Colonic mucosa (tissue), 4 donors: ENCODE measurements around the gene CASP1. TPM values are rescaled to one million over a fixed set of nuclear protein-coding genes. Genes with fewer than 3 reads are reported as not detected.
"Not testable (repeated sequence)": the region's sequence is repeated elsewhere in the genome, so short reads cannot be mapped to it uniquely, and the experiment has no call there.

Experiments
- DNase-seq: peaks from one replicate; pipeline ENCODE4 v3.0.0-alpha.2; 2020
- H3K27ac ChIP-seq: fragments of 200-600 bp; one replicate; pipeline ENCODE4 v1.8.0; 2021
- H3K27me3 ChIP-seq: fragments of 200-600 bp; one replicate; pipeline ENCODE4 v1.8.0; 2021
- H3K36me3 ChIP-seq: fragments of 200-600 bp; one replicate; pipeline ENCODE4 v1.8.0; 2021
- H3K4me1 ChIP-seq: fragments of 200-600 bp; one replicate; pipeline ENCODE4 v1.8.0; 2021; ENCODE audit warnings: mild to moderate bottlenecking
- H3K4me3 ChIP-seq: fragments of 200-600 bp; one replicate; pipeline ENCODE4 v1.8.0; 2021
- H3K9ac ChIP-seq, 2 donors: one replicate each; pipeline ENCODE4 v1.7.0; 2013; ENCODE audit warnings: control low read depth in 2 of 2, low read depth in 2 of 2, low read length in 2 of 2
- H3K9me3 ChIP-seq: fragments of 200-600 bp; one replicate; pipeline ENCODE4 v1.8.0; 2021
- intact Hi-C: fragments of 100-400 bp; cut with DNase I; formaldehyde crosslinking; loops from one replicate; pipeline ENCODE4 v1.14.1; 2022
- total RNA-seq, 2 donors: library from RNA; stranded (reverse); fragmentation: NEBNext Ultra II Directional in 1 of 2; extraction: Animal tissue kit (Norgen Biotek cat#: 25700) in 1 of 2; gene quantifications; one replicate each; pipeline ENCODE4 v1.2.1, GENCODE V29; 2021
- TF ChIP-seq, protein P1 (sequence below): fragments of 200-600 bp; IDR thresholded peaks from one replicate; pipeline ENCODE4 v1.8.0; 2022; ENCODE audit warnings: antibody characterized with exemption, mild to moderate bottlenecking
- donor health status: healthy.
- donor health status: DM: no; HTN: no; CAD: no.
- donor health status: DM: no; HTN: no; CAD: no.

CASP1 gene
- total RNA-seq, 2 donors from 2014 or later: 68.7 to 73.7 TPM

- no peak overlapping the region for H3K9ac ChIP-seq
- H3K27ac ChIP-seq: no peak overlapping the region
- intact Hi-C loops: no loop called here
- H3K36me3 ChIP-seq: no peaks in the 10 kb centered on the region
- no peaks in the 10 kb centered on the region for H3K9me3 ChIP-seq
- DNase-seq: no peak
- no peaks in the 10 kb centered on the region for H3K4me1 ChIP-seq
- H3K27me3 ChIP-seq: no peaks in the 10 kb centered on the region
- TF ChIP-seq, protein P1, sequence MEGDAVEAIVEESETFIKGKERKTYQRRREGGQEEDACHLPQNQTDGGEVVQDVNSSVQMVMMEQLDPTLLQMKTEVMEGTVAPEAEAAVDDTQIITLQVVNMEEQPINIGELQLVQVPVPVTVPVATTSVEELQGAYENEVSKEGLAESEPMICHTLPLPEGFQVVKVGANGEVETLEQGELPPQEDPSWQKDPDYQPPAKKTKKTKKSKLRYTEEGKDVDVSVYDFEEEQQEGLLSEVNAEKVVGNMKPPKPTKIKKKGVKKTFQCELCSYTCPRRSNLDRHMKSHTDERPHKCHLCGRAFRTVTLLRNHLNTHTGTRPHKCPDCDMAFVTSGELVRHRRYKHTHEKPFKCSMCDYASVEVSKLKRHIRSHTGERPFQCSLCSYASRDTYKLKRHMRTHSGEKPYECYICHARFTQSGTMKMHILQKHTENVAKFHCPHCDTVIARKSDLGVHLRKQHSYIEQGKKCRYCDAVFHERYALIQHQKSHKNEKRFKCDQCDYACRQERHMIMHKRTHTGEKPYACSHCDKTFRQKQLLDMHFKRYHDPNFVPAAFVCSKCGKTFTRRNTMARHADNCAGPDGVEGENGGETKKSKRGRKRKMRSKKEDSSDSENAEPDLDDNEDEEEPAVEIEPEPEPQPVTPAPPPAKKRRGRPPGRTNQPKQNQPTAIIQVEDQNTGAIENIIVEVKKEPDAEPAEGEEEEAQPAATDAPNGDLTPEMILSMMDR: no peak
- no peak overlapping the region for H3K4me3 ChIP-seq
These were observed 38.7 kb upstream of the CASP1 start for GRCh38 chr11:105073456-105074165.

GRCh38 chr11:105072080-105072479 is 37.1 kb upstream of the CASP1 start:
- intact Hi-C loops, H3K9me3 ChIP-seq, H3K4me3 ChIP-seq, H3K27me3 ChIP-seq, H3K9ac ChIP-seq, H3K36me3 ChIP-seq, H3K27ac ChIP-seq, H3K4me1 ChIP-seq, DNase-seq: not testable (repeated sequence)

DNA sequence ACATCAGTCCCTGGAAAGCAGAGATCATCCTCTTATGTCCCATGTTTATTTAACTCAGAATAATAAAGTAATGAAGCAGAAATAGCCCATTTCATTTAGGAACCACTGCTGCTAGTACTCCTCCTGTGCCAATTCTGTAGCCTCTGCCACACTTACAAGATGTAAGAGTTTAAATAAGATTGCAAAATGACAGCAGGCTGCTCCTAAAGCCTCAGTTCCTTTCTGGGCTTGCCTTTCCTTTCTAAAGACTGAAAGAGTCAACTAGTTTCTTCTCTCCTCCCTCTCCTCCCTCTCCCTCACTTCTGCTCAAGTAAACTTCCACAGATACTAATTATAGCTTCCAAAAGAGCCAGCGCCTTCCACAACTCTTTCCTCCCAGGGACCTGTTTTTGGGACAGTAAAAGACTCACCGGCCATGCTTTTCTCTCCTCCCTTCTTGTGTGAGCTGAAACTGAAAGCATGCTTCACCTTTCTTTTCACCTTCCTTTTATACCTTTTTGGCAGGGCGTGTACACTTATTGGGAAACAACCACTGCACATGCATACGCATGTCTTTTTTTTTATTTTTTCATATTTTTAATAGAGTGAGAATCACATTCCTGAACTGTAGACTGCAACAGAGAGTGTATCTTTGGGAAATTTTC is 36.3 kb upstream of the CASP1 start:
- Histone ChIP-seq H3K27ac (no peak overlapping the region), H3K9me3 (no peaks in the 10 kb centered on the region), H3K4me3 (no peak overlapping the region), H3K36me3 (no peaks in the 10 kb centered on the region), H3K9ac (no peak overlapping the region), H3K27me3 (no peaks in the 10 kb centered on the region), H3K4me1 (no peaks in the 10 kb centered on the region)
- no peak for DNase-seq
- TF ChIP-seq, protein P1: no peak
- intact Hi-C loops: no loop called here

GRCh38 chr11:105070306-105070705 is 35.4 kb upstream of the CASP1 start:
- H3K27me3 ChIP-seq: no peaks in the 10 kb centered on the region
- no peaks in the 10 kb centered on the region for H3K9me3 ChIP-seq
- H3K9ac ChIP-seq: no peak overlapping the region
- TF ChIP-seq, protein P1: no peak
- H3K4me3 ChIP-seq: no peak overlapping the region
- intact Hi-C loops: no loop called here
- H3K4me1 ChIP-seq: no peaks in the 10 kb centered on the region
- no peak for DNase-seq
- no peaks in the 10 kb centered on the region for H3K36me3 ChIP-seq
- no peak overlapping the region for H3K27ac ChIP-seq

GRCh38 chr11:105069749-105070148 is 34.8 kb upstream of the CASP1 start:
- H3K4me3 ChIP-seq, intact Hi-C loops, H3K9me3 ChIP-seq, H3K4me1 ChIP-seq, H3K27me3 ChIP-seq, H3K9ac ChIP-seq, H3K27ac ChIP-seq, H3K36me3 ChIP-seq, DNase-seq: not testable (repeated sequence)

DNA sequence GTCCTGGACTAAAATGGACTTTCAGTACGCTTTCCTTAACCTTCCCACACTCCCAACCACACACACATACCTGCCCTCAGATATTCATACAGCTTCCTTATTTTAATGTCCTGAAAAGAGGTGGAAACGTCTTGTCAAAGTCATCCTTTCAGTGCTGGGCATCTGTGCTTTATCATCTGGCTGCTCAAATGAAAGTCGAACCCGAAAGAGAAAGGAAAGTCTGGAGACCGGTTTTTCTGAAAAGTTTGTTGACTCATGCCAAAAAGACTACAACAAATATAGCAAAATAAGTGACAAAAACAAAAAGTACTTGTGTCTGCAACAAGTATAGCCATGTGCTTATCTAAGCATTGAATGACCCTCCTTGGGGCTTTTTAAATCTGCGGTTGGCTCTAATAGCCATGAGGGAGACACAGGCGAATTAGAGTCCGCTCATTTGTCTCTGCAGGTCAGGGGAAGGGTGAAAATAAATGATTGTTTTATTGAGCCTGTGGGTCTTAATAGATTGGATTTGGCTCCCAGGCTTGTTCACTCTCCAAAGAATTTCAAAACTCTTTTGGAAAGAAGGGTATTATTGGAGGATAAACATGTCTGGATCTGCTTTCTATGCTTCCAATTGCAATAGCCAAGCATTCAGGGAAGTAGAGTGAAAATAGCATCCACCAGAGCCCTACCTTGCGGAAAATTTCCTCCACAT is 28.4 kb upstream of the CASP1 start:
- H3K27ac ChIP-seq, H3K9ac ChIP-seq, H3K4me1 ChIP-seq, H3K27me3 ChIP-seq, H3K36me3 ChIP-seq, DNase-seq, intact Hi-C loops, H3K9me3 ChIP-seq, H3K4me3 ChIP-seq: not testable (repeated sequence)

GRCh38 chr11:105057432-105057831 is 22.5 kb upstream of the CASP1 start:
- intact Hi-C loops: no loop called here
- no peak for DNase-seq
- TF ChIP-seq, protein P1: no peak

More at GRCh38 chr11:105057432-105057831, 22.5 kb upstream of the CASP1 start:
- no peak overlapping the region for H3K4me3 ChIP-seq
- no peaks in the 10 kb centered on the region for H3K4me1 ChIP-seq
- H3K27ac ChIP-seq: no peak overlapping the region
- H3K9me3 ChIP-seq: no peaks in the 10 kb centered on the region
- H3K27me3 ChIP-seq: no peaks in the 10 kb centered on the region
- no peak overlapping the region for H3K9ac ChIP-seq
- no peaks in the 10 kb centered on the region for H3K36me3 ChIP-seq
